ENCODE data around the gene IMMP2L. TPM values are rescaled to one million over a fixed set of nuclear protein-coding genes. Genes with fewer than 3 reads are reported as not detected.

Gene IMMP2L
- total RNA-seq, 2 experiments from 2014 or later = 8.9 to 18.7 TPM

GRCh38 chr7:110637252-110637651 lies 925.0 kb downstream of the IMMP2L start:
- Mint-ChIP-seq H3K36me3 (ENCODE audit: low read depth) (no peaks in the 10 kb centered on the region), H3K27me3 (peaks cover 7% of the 10 kb centered on the region), H3K4me1 (ENCODE audit: low read depth) (no peaks in the 10 kb centered on the region), H3K9me3 (peaks cover 4% of the 10 kb centered on the region), H3K4me3 (no peak overlapping the region), H3K27ac (no peak overlapping the region)
- no peaks in the 10 kb centered on the region for H3K4me1 ChIP-seq (ENCODE audit: insufficient read depth, low read length)
- no peaks in the 10 kb centered on the region for H3K27me3 ChIP-seq (ENCODE audit: control insufficient read depth in 1 of 2, insufficient read depth in 2 of 2, low read length in 2 of 2)
- TF ChIP-seq CTCF (IDR thresholded peaks at IDR 0.05) = no peak
- POLR2A ChIA-PET = no interaction called here
- peaks cover 0 to 8% of the 10 kb centered on the region in 2 experiments for H3K9me3 ChIP-seq (ENCODE audit: control insufficient read depth in 1 of 2, insufficient read depth in 1 of 2, low read length in 2 of 2)
- no peak for ATAC-seq (ENCODE audit: poor library complexity)
- no peak overlapping the region for H3K27ac ChIP-seq (ENCODE audit: low read depth in 1 of 2, low read length in 2 of 2)
- intact Hi-C loops (cut with DNase I, micrococcal nuclease) = no loop called here
- no peak overlapping the region for H3K4me3 ChIP-seq (ENCODE audit: low read length)
- H3K36me3 ChIP-seq (ENCODE audit: insufficient read depth, low read length) = no peaks in the 10 kb centered on the region
- CTCF ChIA-PET = no interaction called here
- peak in 1 of 14 experiments; percentile 5 for DNase-seq

- no peak for TF ChIP-seq CTCF (IDR thresholded peaks at IDR 0.05)
- POLR2A ChIA-PET = no interaction called here
- no peaks in the 10 kb centered on the region for H3K4me1 Mint-ChIP-seq (ENCODE audit: low read depth)
- H3K27ac ChIP-seq (ENCODE audit: low read depth in 1 of 2, low read length in 2 of 2) = no peak overlapping the region
- ATAC-seq (ENCODE audit: poor library complexity) = no peak
- no peaks in the 10 kb centered on the region for H3K36me3 ChIP-seq (ENCODE audit: insufficient read depth, low read length)
- H3K36me3 Mint-ChIP-seq (ENCODE audit: low read depth) = no peaks in the 10 kb centered on the region
- DNase-seq = no peak
- peaks cover 0 to 8% of the 10 kb centered on the region in 2 experiments for H3K9me3 ChIP-seq (ENCODE audit: control insufficient read depth in 1 of 2, insufficient read depth in 1 of 2, low read length in 2 of 2)
- peaks cover under 1% of the 10 kb centered on the region for H3K27me3 Mint-ChIP-seq
- intact Hi-C loops (cut with DNase I, micrococcal nuclease) = no loop called here
- H3K9me3 Mint-ChIP-seq = peaks cover 4% of the 10 kb centered on the region
- no peak overlapping the region for H3K4me3 ChIP-seq (ENCODE audit: low read length)
- no peaks in the 10 kb centered on the region for H3K4me1 ChIP-seq (ENCODE audit: insufficient read depth, low read length)
- no peak overlapping the region for H3K27ac Mint-ChIP-seq
- H3K27me3 ChIP-seq (ENCODE audit: control insufficient read depth in 1 of 2, insufficient read depth in 2 of 2, low read length in 2 of 2) = no peaks in the 10 kb centered on the region
- H3K4me3 Mint-ChIP-seq = no peak overlapping the region
- CTCF ChIA-PET = no interaction called here
Observed at GRCh38 chr7:110633313-110633712, 929.0 kb downstream of the IMMP2L start.

GRCh38 chr7:110626414-110626813 lies 935.9 kb downstream of the IMMP2L start:
- H3K4me1 Mint-ChIP-seq (ENCODE audit: low read depth) = no peaks in the 10 kb centered on the region
- ChIA-PET CTCF (no interaction called here), POLR2A (interaction anchor here (0.5 to 0.7 kb wide), 2 partner anchors 30 to 135 kb away, joined by 4 read pairs; no protein-coding TSS in a partner anchor)

More at GRCh38 chr7:110626414-110626813, 935.9 kb downstream of the IMMP2L start:
- H3K9me3 Mint-ChIP-seq = no peaks in the 10 kb centered on the region
- DNase-seq = no peak
- H3K36me3 ChIP-seq (ENCODE audit: insufficient read depth, low read length) = no peaks in the 10 kb centered on the region
- no peaks in the 10 kb centered on the region for H3K27me3 ChIP-seq (ENCODE audit: control insufficient read depth in 1 of 2, insufficient read depth in 2 of 2, low read length in 2 of 2)
- H3K4me3 Mint-ChIP-seq = no peak overlapping the region
- intact Hi-C loops (cut with DNase I, micrococcal nuclease) = no loop called here
- no peak overlapping the region for H3K4me3 ChIP-seq (ENCODE audit: low read length)
- H3K36me3 Mint-ChIP-seq (ENCODE audit: low read depth) = no peaks in the 10 kb centered on the region
- TF ChIP-seq CTCF (IDR thresholded peaks at IDR 0.05) = no peak
- no peaks in the 10 kb centered on the region for H3K27me3 Mint-ChIP-seq
- no peak overlapping the region for H3K27ac Mint-ChIP-seq
- H3K9me3 ChIP-seq (ENCODE audit: control insufficient read depth in 1 of 2, insufficient read depth in 1 of 2, low read length in 2 of 2) = no peaks in the 10 kb centered on the region
- H3K4me1 ChIP-seq (ENCODE audit: insufficient read depth, low read length) = no peaks in the 10 kb centered on the region
- ATAC-seq (ENCODE audit: poor library complexity) = no peak
- H3K27ac ChIP-seq (ENCODE audit: low read depth in 1 of 2, low read length in 2 of 2) = no peak overlapping the region
